Stimulated activated CD4-positive, alpha-beta T cell treated with anti-CD3 and anti-CD28 coated beads, Interleukin-4, amount 100 ng/mL, for 1 hour (primary cell): ENCODE results near the gene SLC16A3.
"Not testable (repeated sequence)": the region's sequence is repeated elsewhere in the genome, so short reads cannot be mapped to it uniquely, and the experiment has no call there.

Experiments used
- DNase-seq: peaks from one replicate; pipeline ENCODE4 v3.0.0-alpha.2; 2020

SLC16A3 gene

GRCh38 chr17:82247856-82248671 lies 19.2 kb downstream of the SLC16A3 start:
- DNase-seq, result no peak

GRCh38 chr17:82248815-82249674 lies 20.2 kb downstream of the SLC16A3 start:
- DNase-seq, result no peak

- no peak for DNase-seq
Measured at GRCh38 chr17:82249896-82250581, 21.2 kb downstream of the SLC16A3 start.

GRCh38 chr17:82250868-82251500 lies 22.1 kb downstream of the SLC16A3 start:
- DNase-seq, result no peak

- no peak for DNase-seq
Measured at GRCh38 chr17:82252511-82253178, 23.8 kb downstream of the SLC16A3 start.

- DNase-seq, result no peak
Measured at GRCh38 chr17:82253179-82253544, 24.3 kb downstream of the SLC16A3 start.

- not testable (repeated sequence) for DNase-seq
Measured at GRCh38 chr17:82254096-82254495, 25.3 kb downstream of the SLC16A3 start.

GRCh38 chr17:82254746-82255145 lies 25.9 kb downstream of the SLC16A3 start:
- not testable (repeated sequence) for DNase-seq

- DNase-seq, result no peak
Measured at GRCh38 chr17:82255402-82255972, 26.6 kb downstream of the SLC16A3 start.

GRCh38 chr17:82256242-82256885 lies 27.5 kb downstream of the SLC16A3 start:
- DNase-seq, result no peak

GRCh38 chr17:82257473-82257872 lies 28.6 kb downstream of the SLC16A3 start:
- peak; percentile 73 for DNase-seq

- DNase-seq, result no peak
Measured at GRCh38 chr17:82258555-82258954, 29.7 kb downstream of the SLC16A3 start.

- DNase-seq, result not testable (repeated sequence)
Measured at GRCh38 chr17:82259972-82260961, 31.4 kb downstream of the SLC16A3 start.

- no peak for DNase-seq
Measured at GRCh38 chr17:82262344-82262743, 33.5 kb downstream of the SLC16A3 start.

GRCh38 chr17:82263641-82264040 lies 34.8 kb downstream of the SLC16A3 start:
- no peak for DNase-seq

GRCh38 chr17:82266142-82266541 lies 37.3 kb downstream of the SLC16A3 start:
- DNase-seq, result no peak

GRCh38 chr17:82267575-82268379 lies 38.9 kb downstream of the SLC16A3 start:
- peak; percentile 38 for DNase-seq

GRCh38 chr17:82269138-82269881 lies 40.5 kb downstream of the SLC16A3 start:
- no peak for DNase-seq
